GM18867 (cell line): ENCODE data around the gene KRTAP21-3.

Source experiments
- ATAC-seq: cut with Tn5 transposase; IDR thresholded peaks from one replicate; pipeline ENCODE4 v1.9.1; 2021; ENCODE audit warnings: mild to moderate bottlenecking, moderate library complexity; ENCODE audit not compliant: unreplicated experiment

The KRTAP21-3 gene

GRCh38 chr21:30668776-30669175 is 49.8 kb downstream of the KRTAP21-3 start:
- no peak for ATAC-seq
